ENCODE measurements around the gene PON2.

GRCh38 chr7:95444796-95445195 lies 10.0 kb upstream of the PON2 start:
- TF ChIP-seq TCF12 (IDR thresholded peaks at IDR 0.05) = no peak
- no peak for TF ChIP-seq TCF12 (CRISPR knock-in tag; IDR thresholded peaks at IDR 0.05)
- TF ChIP-seq NR2F2 (IDR thresholded peaks at IDR 0.05; ENCODE audit: borderline replicate concordance, low read depth) = no peak
- TF ChIP-seq, protein P1, sequence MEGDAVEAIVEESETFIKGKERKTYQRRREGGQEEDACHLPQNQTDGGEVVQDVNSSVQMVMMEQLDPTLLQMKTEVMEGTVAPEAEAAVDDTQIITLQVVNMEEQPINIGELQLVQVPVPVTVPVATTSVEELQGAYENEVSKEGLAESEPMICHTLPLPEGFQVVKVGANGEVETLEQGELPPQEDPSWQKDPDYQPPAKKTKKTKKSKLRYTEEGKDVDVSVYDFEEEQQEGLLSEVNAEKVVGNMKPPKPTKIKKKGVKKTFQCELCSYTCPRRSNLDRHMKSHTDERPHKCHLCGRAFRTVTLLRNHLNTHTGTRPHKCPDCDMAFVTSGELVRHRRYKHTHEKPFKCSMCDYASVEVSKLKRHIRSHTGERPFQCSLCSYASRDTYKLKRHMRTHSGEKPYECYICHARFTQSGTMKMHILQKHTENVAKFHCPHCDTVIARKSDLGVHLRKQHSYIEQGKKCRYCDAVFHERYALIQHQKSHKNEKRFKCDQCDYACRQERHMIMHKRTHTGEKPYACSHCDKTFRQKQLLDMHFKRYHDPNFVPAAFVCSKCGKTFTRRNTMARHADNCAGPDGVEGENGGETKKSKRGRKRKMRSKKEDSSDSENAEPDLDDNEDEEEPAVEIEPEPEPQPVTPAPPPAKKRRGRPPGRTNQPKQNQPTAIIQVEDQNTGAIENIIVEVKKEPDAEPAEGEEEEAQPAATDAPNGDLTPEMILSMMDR (CRISPR knock-in tag; IDR thresholded peaks at IDR 0.05) = no peak
- no peak for TF ChIP-seq POLR2AphosphoS5 (IDR thresholded peaks at IDR 0.05; ENCODE audit: low read depth, low read length)
- no peak for TF ChIP-seq SRF (IDR thresholded peaks at IDR 0.05; ENCODE audit: low read depth, low read length)
- TF ChIP-seq RELA (CRISPR knock-in tag; IDR thresholded peaks at IDR 0.05) = no peak
- TF ChIP-seq ZNF441 (CRISPR knock-in tag; IDR thresholded peaks at IDR 0.05; ENCODE audit: borderline replicate concordance) = no peak
- TF ChIP-seq ZNF510 (CRISPR knock-in tag; IDR thresholded peaks at IDR 0.05; ENCODE audit: low read depth) = no peak
- TF ChIP-seq TCF7 (IDR thresholded peaks at IDR 0.05; ENCODE audit: low read depth) = no peak
- no peak for TF ChIP-seq RAD21 (CRISPR knock-in tag; IDR thresholded peaks at IDR 0.05)
- no peak for TF ChIP-seq GPN1 (CRISPR knock-in tag; IDR thresholded peaks at IDR 0.05; ENCODE audit: borderline replicate concordance)
- no peak for TF ChIP-seq FOSL1 (CRISPR knock-in tag; IDR thresholded peaks at IDR 0.05; ENCODE audit: borderline replicate concordance)
- TF ChIP-seq ZNF274 (CRISPR knock-in tag; IDR thresholded peaks at IDR 0.05) = no peak

Measured in HepG2 (cell line).